GM12878 (cell line): ENCODE data around the gene FIGLA. TPM values are rescaled to one million over a fixed set of nuclear protein-coding genes. Genes with fewer than 3 reads are reported as not detected.

Experiments used
- JUNB ChIP-seq: IDR thresholded peaks from 2 replicates; pipeline ENCODE4 v1.6.1; 2016; ENCODE audit warnings: antibody characterized with exemption, mild to moderate bottlenecking
- PAX8 ChIP-seq: fragments of 450-650 bp; IDR thresholded peaks from 2 replicates; pipeline ENCODE4 v1.6.1; 2017; ENCODE audit warnings: mild to moderate bottlenecking, moderate library complexity
- ZBED1 ChIP-seq: IDR thresholded peaks from 2 replicates; pipeline ENCODE4 v1.6.1; 2016; ENCODE audit warnings: borderline replicate concordance
- polyA plus RNA-seq, 11 experiments: library from polyadenylated mRNA; depleted of rRNA in 4 of 11; unstranded in 6 of 11; stranded (reverse) in 5 of 11; fragments of >200 nt; fragmentation: Nextera tagmentation in 4 of 11; fragmentation: Illumina TruSeq in 1 of 11; extraction: Ambion mirVana in 4 of 11; extraction: Trizol in 1 of 11; gene quantifications; 1 replicate in 1 of 11; 2 replicates in 10 of 11; pipeline versions ENCODE4 v1.2.1 to v1.2.3, GENCODE V29; 2011 to 2016; ENCODE audit warnings: inconsistent platforms in 2 of 11, missing spikeins in 2 of 11, low read depth in 1 of 11
- total RNA-seq, 4 experiments: library from RNA; depleted of rRNA in 3 of 4; stranded (reverse); fragments of >200 nt in 3 of 4; fragmentation: Illumina TruSeq in 1 of 4; extraction: Trizol in 1 of 4; gene quantifications; 2 replicates each; pipeline versions ENCODE4 v1.2.1 to v1.2.3, GENCODE V29; 2013 to 2021
- TF ChIP-seq, protein P1 (sequence below): IDR thresholded peaks from 2 replicates; pipeline ENCODE4 v1.6.1; 2012; ENCODE audit warnings: improper control_type of control experiment, low read depth, low read length; ENCODE audit not compliant: insufficient replicate concordance
- TF ChIP-seq, protein P2 (sequence below): IDR thresholded peaks from 2 replicates; pipeline ENCODE4 v1.6.1; 2012; ENCODE audit warnings: low read length, inconsistent platforms

Gene FIGLA
- total and polyA plus RNA-seq, 10 of the 15 experiments (the other 5 are each of a cell fraction or from before 2014, with no cell fraction given): not detected

DNA sequence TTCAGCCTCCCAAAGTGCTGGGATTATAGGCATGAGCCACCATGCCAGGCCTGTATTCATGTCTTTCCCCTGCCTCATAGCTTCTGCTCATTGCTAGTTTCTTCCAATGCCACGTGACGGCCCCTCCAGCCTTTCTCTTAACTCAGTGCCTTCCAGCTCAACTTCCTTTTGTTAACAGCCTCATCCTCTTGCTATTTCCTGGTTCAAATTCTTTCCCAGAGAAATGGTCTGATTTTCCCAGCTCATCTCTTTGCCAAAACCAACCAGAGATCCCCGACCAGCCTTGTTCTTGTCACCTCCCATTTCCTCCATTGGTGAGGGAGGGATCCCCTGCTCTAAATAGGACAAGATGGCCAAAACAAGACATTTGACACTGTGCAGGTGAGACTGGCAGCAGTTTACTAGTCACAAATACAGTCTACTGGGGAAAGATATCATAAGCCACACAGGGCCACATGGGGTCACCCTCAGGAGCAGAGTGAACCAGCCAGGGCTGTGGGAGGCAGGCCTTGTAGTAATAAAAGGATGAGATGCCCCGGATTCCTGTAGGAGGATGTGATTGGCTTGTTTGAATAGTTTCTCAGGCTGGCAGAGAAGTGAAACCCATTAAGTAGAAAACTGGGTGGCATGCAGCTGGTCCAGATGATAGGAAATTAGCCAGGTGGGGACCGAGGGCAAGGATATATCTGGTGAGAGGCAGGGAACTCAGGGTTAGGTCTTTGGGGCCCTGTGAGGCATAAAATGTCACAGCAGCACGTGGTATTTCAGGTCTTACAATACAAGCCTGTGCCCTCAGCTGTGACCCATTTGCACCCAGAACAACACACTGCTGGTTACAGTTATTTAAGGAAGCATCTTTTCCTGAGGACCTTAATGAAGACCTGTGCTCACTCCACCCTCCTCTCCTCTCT, 38.7 kb upstream of the FIGLA start (continued):
- TF ChIP-seq, protein P1, sequence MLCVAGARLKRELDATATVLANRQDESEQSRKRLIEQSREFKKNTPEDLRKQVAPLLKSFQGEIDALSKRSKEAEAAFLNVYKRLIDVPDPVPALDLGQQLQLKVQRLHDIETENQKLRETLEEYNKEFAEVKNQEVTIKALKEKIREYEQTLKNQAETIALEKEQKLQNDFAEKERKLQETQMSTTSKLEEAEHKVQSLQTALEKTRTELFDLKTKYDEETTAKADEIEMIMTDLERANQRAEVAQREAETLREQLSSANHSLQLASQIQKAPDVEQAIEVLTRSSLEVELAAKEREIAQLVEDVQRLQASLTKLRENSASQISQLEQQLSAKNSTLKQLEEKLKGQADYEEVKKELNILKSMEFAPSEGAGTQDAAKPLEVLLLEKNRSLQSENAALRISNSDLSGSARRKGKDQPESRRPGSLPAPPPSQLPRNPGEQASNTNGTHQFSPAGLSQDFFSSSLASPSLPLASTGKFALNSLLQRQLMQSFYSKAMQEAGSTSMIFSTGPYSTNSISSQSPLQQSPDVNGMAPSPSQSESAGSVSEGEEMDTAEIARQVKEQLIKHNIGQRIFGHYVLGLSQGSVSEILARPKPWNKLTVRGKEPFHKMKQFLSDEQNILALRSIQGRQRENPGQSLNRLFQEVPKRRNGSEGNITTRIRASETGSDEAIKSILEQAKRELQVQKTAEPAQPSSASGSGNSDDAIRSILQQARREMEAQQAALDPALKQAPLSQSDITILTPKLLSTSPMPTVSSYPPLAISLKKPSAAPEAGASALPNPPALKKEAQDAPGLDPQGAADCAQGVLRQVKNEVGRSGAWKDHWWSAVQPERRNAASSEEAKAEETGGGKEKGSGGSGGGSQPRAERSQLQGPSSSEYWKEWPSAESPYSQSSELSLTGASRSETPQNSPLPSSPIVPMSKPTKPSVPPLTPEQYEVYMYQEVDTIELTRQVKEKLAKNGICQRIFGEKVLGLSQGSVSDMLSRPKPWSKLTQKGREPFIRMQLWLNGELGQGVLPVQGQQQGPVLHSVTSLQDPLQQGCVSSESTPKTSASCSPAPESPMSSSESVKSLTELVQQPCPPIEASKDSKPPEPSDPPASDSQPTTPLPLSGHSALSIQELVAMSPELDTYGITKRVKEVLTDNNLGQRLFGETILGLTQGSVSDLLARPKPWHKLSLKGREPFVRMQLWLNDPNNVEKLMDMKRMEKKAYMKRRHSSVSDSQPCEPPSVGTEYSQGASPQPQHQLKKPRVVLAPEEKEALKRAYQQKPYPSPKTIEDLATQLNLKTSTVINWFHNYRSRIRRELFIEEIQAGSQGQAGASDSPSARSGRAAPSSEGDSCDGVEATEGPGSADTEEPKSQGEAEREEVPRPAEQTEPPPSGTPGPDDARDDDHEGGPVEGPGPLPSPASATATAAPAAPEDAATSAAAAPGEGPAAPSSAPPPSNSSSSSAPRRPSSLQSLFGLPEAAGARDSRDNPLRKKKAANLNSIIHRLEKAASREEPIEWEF: no peak
- TF ChIP-seq ZBED1 (no peak), JUNB (no peak), PAX8 (no peak)
- TF ChIP-seq, protein P2, sequence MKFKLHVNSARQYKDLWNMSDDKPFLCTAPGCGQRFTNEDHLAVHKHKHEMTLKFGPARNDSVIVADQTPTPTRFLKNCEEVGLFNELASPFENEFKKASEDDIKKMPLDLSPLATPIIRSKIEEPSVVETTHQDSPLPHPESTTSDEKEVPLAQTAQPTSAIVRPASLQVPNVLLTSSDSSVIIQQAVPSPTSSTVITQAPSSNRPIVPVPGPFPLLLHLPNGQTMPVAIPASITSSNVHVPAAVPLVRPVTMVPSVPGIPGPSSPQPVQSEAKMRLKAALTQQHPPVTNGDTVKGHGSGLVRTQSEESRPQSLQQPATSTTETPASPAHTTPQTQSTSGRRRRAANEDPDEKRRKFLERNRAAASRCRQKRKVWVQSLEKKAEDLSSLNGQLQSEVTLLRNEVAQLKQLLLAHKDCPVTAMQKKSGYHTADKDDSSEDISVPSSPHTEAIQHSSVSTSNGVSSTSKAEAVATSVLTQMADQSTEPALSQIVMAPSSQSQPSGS: no peak
